Mesothelial cell of epicardium (in vitro differentiated cells): ENCODE results near the gene INPP4B. TPM values are rescaled to one million over a fixed set of nuclear protein-coding genes. Genes with fewer than 3 reads are reported as not detected.
A peak's percentile ranks its signal among the peaks of the same experiment; 100 is the strongest.
"Not testable (repeated sequence)": the region's sequence is repeated elsewhere in the genome, so short reads cannot be mapped to it uniquely, and the experiment has no call there.

ENCODE experiments used
- DNase-seq, 2 experiments: peaks; one replicate each; pipeline ENCODE4 v3.0.0; 2021; ENCODE audit warnings: low spot score in 2 of 2; ENCODE audit not compliant: unreplicated experiment in 2 of 2
- H3K27ac Mint-ChIP-seq: 2 replicates; pipeline ENCODE4 v1.8.0; 2021; ENCODE audit warnings: mixed read lengths
- H3K27me3 Mint-ChIP-seq: 2 replicates; pipeline ENCODE4 v1.8.0; 2021; ENCODE audit warnings: low read depth, mixed read lengths
- H3K36me3 Mint-ChIP-seq: 2 replicates; pipeline ENCODE4 v1.8.0; 2021; ENCODE audit warnings: mixed read lengths
- H3K4me1 Mint-ChIP-seq: 2 replicates; pipeline ENCODE4 v1.8.0; 2021; ENCODE audit warnings: mixed read lengths
- H3K4me3 Mint-ChIP-seq: 2 replicates; pipeline ENCODE4 v1.8.0; 2021; ENCODE audit warnings: mild to moderate bottlenecking, moderate library complexity, mixed read lengths
- H3K9me3 Mint-ChIP-seq: 2 replicates; pipeline ENCODE4 v1.8.0; 2021; ENCODE audit warnings: mixed read lengths
- total RNA-seq: library from RNA; stranded (reverse); gene quantifications from 3 replicates; pipeline ENCODE4 v1.2.1, GENCODE V29; 2021
- TF ChIP-seq, protein P1 (sequence below): fragments of 200-600 bp; sonication (generic); IDR thresholded peaks from one replicate; pipeline ENCODE4 v1.5.0; 2021; ENCODE audit warnings: antibody characterized with exemption; ENCODE audit not compliant: unreplicated experiment

Gene INPP4B
- total RNA-seq, 1 donor from 2014 or later, result 35.4 TPM

- H3K4me3 Mint-ChIP-seq, result no peak overlapping the region
- H3K4me1 Mint-ChIP-seq, result peaks cover 52% of the 10 kb centered on the region
- TF ChIP-seq, protein P1, sequence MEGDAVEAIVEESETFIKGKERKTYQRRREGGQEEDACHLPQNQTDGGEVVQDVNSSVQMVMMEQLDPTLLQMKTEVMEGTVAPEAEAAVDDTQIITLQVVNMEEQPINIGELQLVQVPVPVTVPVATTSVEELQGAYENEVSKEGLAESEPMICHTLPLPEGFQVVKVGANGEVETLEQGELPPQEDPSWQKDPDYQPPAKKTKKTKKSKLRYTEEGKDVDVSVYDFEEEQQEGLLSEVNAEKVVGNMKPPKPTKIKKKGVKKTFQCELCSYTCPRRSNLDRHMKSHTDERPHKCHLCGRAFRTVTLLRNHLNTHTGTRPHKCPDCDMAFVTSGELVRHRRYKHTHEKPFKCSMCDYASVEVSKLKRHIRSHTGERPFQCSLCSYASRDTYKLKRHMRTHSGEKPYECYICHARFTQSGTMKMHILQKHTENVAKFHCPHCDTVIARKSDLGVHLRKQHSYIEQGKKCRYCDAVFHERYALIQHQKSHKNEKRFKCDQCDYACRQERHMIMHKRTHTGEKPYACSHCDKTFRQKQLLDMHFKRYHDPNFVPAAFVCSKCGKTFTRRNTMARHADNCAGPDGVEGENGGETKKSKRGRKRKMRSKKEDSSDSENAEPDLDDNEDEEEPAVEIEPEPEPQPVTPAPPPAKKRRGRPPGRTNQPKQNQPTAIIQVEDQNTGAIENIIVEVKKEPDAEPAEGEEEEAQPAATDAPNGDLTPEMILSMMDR, result no peak
- H3K27ac Mint-ChIP-seq, result no peak overlapping the region
- H3K36me3 Mint-ChIP-seq, result no peaks in the 10 kb centered on the region
- no peaks in the 10 kb centered on the region for H3K27me3 Mint-ChIP-seq
- no peaks in the 10 kb centered on the region for H3K9me3 Mint-ChIP-seq
- no peak for DNase-seq
Observed at GRCh38 chr4:142813388-142813787, 32.7 kb downstream of the INPP4B start.

DNA sequence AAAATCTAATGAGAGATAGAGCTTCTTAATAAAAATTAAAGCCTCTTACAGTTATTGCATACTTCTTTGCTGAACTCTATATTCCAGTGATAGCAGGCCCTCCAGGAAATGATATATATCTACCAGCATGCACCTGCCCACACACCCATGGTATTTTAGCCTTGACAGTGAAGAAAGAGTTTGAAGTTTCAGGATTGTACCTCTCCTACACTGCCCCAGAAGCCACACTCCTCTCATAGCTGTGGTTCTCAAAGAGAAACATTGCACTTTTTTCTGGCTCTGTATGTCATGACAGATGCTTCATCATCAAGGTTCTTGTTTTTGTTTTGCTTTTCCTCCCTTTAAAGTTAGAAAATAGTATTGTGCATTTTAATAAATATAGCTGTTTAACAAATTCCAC, 34.0 kb downstream of the INPP4B start:
- DNase-seq, result no peak
- H3K4me3 Mint-ChIP-seq, result no peak overlapping the region
- no peaks in the 10 kb centered on the region for H3K27me3 Mint-ChIP-seq
- H3K27ac Mint-ChIP-seq, result peak overlapping the region; percentile 40
- peaks cover 45% of the 10 kb centered on the region for H3K4me1 Mint-ChIP-seq
- TF ChIP-seq, protein P1, result no peak
- H3K36me3 Mint-ChIP-seq, result no peaks in the 10 kb centered on the region
- no peaks in the 10 kb centered on the region for H3K9me3 Mint-ChIP-seq

DNA sequence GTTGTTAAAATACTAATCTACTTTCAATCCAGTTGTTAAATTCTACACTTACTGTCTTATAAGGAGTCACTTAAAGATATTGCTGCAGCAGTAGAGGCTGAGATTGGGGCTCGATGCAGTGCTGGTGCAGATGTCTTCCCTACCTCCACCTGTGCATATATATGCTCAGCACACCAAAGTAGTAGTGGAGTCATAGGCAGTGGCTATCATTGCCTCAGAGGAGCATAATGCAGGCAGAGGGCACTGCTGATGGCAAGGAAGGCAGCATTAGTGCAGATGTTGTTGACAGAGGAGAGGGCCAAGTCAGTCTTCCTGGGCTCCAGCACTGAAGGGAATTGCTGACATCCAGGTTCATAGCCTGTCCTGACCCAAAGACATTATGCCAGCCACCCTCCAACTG, 35.1 kb downstream of the INPP4B start:
- Mint-ChIP-seq H3K9me3 (no peaks in the 10 kb centered on the region), H3K27ac (no peak overlapping the region), H3K4me1 (peaks cover 44% of the 10 kb centered on the region), H3K4me3 (no peak overlapping the region), H3K36me3 (no peaks in the 10 kb centered on the region), H3K27me3 (no peaks in the 10 kb centered on the region)
- no peak for DNase-seq
- TF ChIP-seq, protein P1, result no peak

DNA sequence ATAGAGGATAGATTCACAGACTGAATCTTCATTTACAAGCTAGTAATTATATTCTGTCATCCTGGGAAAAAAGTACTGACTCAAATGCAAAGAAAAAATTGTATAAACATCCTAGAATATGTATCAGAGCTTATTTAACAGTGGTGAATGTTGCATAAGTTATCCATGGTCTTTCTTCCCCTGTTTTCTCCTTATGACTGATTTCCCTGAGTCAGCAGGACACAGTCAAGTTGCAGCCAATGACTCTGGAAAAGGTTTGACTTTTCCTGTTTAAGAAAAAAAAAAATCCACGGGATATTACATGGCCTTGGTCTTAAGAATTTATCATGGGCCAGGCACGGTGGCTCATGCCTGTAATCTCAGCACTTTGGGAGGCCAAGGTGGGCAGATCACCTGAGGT, 36.5 kb downstream of the INPP4B start:
- no peak for DNase-seq
- TF ChIP-seq, protein P1, result no peak
- Mint-ChIP-seq H3K27me3 (no peaks in the 10 kb centered on the region), H3K4me1 (peaks cover 33% of the 10 kb centered on the region), H3K4me3 (no peak overlapping the region), H3K9me3 (no peaks in the 10 kb centered on the region), H3K27ac (no peak overlapping the region), H3K36me3 (no peaks in the 10 kb centered on the region)

- H3K9me3 Mint-ChIP-seq, DNase-seq, H3K36me3 Mint-ChIP-seq, H3K27ac Mint-ChIP-seq, H3K4me3 Mint-ChIP-seq, H3K27me3 Mint-ChIP-seq: not testable (repeated sequence)
- H3K4me1 Mint-ChIP-seq, result peaks cover 12% of the 10 kb centered on the region
Observed at GRCh38 chr4:142803879-142804278, 42.2 kb downstream of the INPP4B start.

GRCh38 chr4:142801966-142802365, 44.1 kb downstream of the INPP4B start:
- TF ChIP-seq, protein P1, result no peak
- H3K27me3 Mint-ChIP-seq, result no peaks in the 10 kb centered on the region
- no peak overlapping the region for H3K4me3 Mint-ChIP-seq
- peaks cover 6% of the 10 kb centered on the region for H3K36me3 Mint-ChIP-seq
- no peak overlapping the region for H3K27ac Mint-ChIP-seq
- DNase-seq, result no peak
- no peaks in the 10 kb centered on the region for H3K9me3 Mint-ChIP-seq
- peaks cover 12% of the 10 kb centered on the region for H3K4me1 Mint-ChIP-seq
